Liver (tissue), 9 donors: ENCODE measurements around the gene PDE1C. TPM values are rescaled to one million over a fixed set of nuclear protein-coding genes. Genes with fewer than 3 reads are reported as not detected.
"Not testable (repeated sequence)": the region's sequence is repeated elsewhere in the genome, so short reads cannot be mapped to it uniquely, and the experiment has no call there.

ENCODE experiments used
- DNase-seq: peaks from one replicate; pipeline ENCODE4 v3.0.0-alpha.2; 2017; ENCODE audit warnings: low spot score
- H3K27ac ChIP-seq, 2 donors: one replicate each; pipeline ENCODE4 v1.7.0; 2013; ENCODE audit warnings: inconsistent platforms in 2 of 2, low read length in 2 of 2, control low read depth in 1 of 2, low read depth in 1 of 2, mild to moderate bottlenecking in 1 of 2
- H3K27me3 ChIP-seq, 4 donors: one replicate each; pipeline versions ENCODE4 v1.6.1 to v1.7.0; 2013; ENCODE audit warnings: low read length in 3 of 4, inconsistent platforms in 1 of 4, mild to moderate bottlenecking in 1 of 4, moderate library complexity in 1 of 4; ENCODE audit not compliant: control insufficient read depth in 4 of 4, insufficient read depth in 4 of 4
- H3K36me3 ChIP-seq, 4 donors: one replicate each; pipeline versions ENCODE4 v1.6.1 to v1.7.0; 2013; ENCODE audit warnings: low read length in 3 of 4, mild to moderate bottlenecking in 3 of 4, low read depth in 1 of 4, moderate library complexity in 1 of 4; ENCODE audit not compliant: control insufficient read depth in 4 of 4, insufficient read depth in 3 of 4
- H3K4me1 ChIP-seq, 4 donors: one replicate each; pipeline versions ENCODE4 v1.6.1 to v1.7.0; 2013; ENCODE audit warnings: low read length in 3 of 4, mild to moderate bottlenecking in 3 of 4, moderate library complexity in 1 of 4; ENCODE audit not compliant: control insufficient read depth in 4 of 4, insufficient read depth in 4 of 4
- H3K4me3 ChIP-seq, 3 donors: one replicate each; pipeline versions ENCODE4 v1.6.1 to v1.7.0; 2013; ENCODE audit warnings: low read length in 3 of 3, control low read depth in 1 of 3, low read depth in 1 of 3, mild to moderate bottlenecking in 1 of 3
- H3K9ac ChIP-seq, 2 donors: one replicate each; pipeline ENCODE4 v1.7.0; 2013; ENCODE audit warnings: low read length in 2 of 2, mild to moderate bottlenecking in 2 of 2, moderate library complexity in 2 of 2, control low read depth in 1 of 2, low read depth in 1 of 2
- H3K9me3 ChIP-seq, 4 donors: one replicate each; pipeline versions ENCODE4 v1.6.1 to v1.7.0; 2013; ENCODE audit warnings: low read length in 3 of 4; ENCODE audit not compliant: control insufficient read depth in 4 of 4
- ATF3 ChIP-seq: IDR thresholded peaks from 2 replicates; pipeline ENCODE4 v1.6.1; 2016; ENCODE audit warnings: antibody characterized with exemption
- CTCF ChIP-seq: fragments of 150-350 bp; IDR thresholded peaks from 2 replicates; pipeline ENCODE4 v1.5.1; 2017; ENCODE audit warnings: improper control_type of control experiment, low read depth, low read length; ENCODE audit not compliant: missing input control
- EGR1 ChIP-seq, 2 donors: IDR thresholded peaks; 2 replicates each; pipeline ENCODE4 v1.6.1; 2016 to 2018; ENCODE audit warnings: antibody characterized with exemption in 2 of 2, low read depth in 2 of 2
- FOXA1 ChIP-seq: IDR thresholded peaks from 2 replicates; pipeline ENCODE4 v1.6.1; 2016; ENCODE audit warnings: antibody characterized with exemption
- FOXA2 ChIP-seq: IDR thresholded peaks from 2 replicates; pipeline ENCODE4 v1.6.1; 2016; ENCODE audit warnings: antibody characterized with exemption
- GABPA ChIP-seq, 2 donors: IDR thresholded peaks in 1 of 2; conservative IDR thresholded peaks in 1 of 2; 2 replicates each; pipeline ENCODE4 v1.6.1; 2016; ENCODE audit warnings: antibody characterized with exemption in 2 of 2, mild to moderate bottlenecking in 1 of 2, moderate library complexity in 1 of 2
- HNF4A ChIP-seq, 2 donors: conservative IDR thresholded peaks; 2 replicates each; pipeline ENCODE4 v1.6.1; 2016; ENCODE audit warnings: antibody characterized with exemption in 2 of 2, mild to moderate bottlenecking in 2 of 2
- JUND ChIP-seq, 2 donors: IDR thresholded peaks; 2 replicates each; pipeline ENCODE4 v1.6.1; 2016; ENCODE audit warnings: antibody characterized with exemption in 2 of 2
- MAX ChIP-seq: IDR thresholded peaks from 2 replicates; pipeline ENCODE4 v1.6.1; 2016; ENCODE audit warnings: antibody characterized with exemption
- NR2F2 ChIP-seq: IDR thresholded peaks from 2 replicates; pipeline ENCODE4 v1.6.1; 2016; ENCODE audit warnings: antibody characterized with exemption
- RAD21 ChIP-seq, 2 donors: IDR thresholded peaks; 2 replicates each; pipeline ENCODE4 v1.6.1; 2016; ENCODE audit warnings: antibody characterized with exemption in 2 of 2, mild to moderate bottlenecking in 2 of 2
- RXRA ChIP-seq, 2 donors: IDR thresholded peaks; 2 replicates each; pipeline ENCODE4 v1.6.1; 2017 to 2018; ENCODE audit warnings: antibody characterized with exemption in 2 of 2, mild to moderate bottlenecking in 1 of 2
- SP1 ChIP-seq: IDR thresholded peaks from 2 replicates; pipeline ENCODE4 v1.6.1; 2018; ENCODE audit warnings: antibody characterized with exemption, mild to moderate bottlenecking
- TAF1 ChIP-seq: conservative IDR thresholded peaks from 2 replicates; pipeline ENCODE4 v1.6.1; 2016; ENCODE audit warnings: antibody characterized with exemption, mild to moderate bottlenecking
- YY1 ChIP-seq: IDR thresholded peaks from 2 replicates; pipeline ENCODE4 v1.6.1; 2016; ENCODE audit warnings: antibody characterized with exemption, mild to moderate bottlenecking
- ZBTB33 ChIP-seq: IDR thresholded peaks from 2 replicates; pipeline ENCODE4 v1.6.1; 2016; ENCODE audit warnings: antibody characterized with exemption
- WGBS: extraction: QIAGEN DNeasy Blood & Tissue Kit; methylation state at CpG from one replicate; pipeline ENCODE4 v1.1.7; 2013; 5-methylcytosine and 5-hydroxymethylcytosine counted together
- polyA plus RNA-seq, 2 donors: library from polyadenylated mRNA; stranded (reverse) in 1 of 2; unstranded in 1 of 2; fragments of 200-250 nt in 1 of 2; fragments of >200 nt in 1 of 2; fragmentation: Nextera tagmentation in 1 of 2; extraction: Ambion mirVana in 1 of 2; gene quantifications; one replicate each; pipeline versions ENCODE4 v1.2.1 to v1.2.3, GENCODE V29; 2013 to 2015
- total RNA-seq, 2 donors: library from RNA; depleted of rRNA; stranded (reverse); fragments of >200 nt; gene quantifications; one replicate each; pipeline ENCODE4 v1.2.3, GENCODE V29; 2014
- TF ChIP-seq, protein P1 (sequence below): IDR thresholded peaks from 2 replicates; pipeline ENCODE4 v1.6.1; 2016; ENCODE audit warnings: antibody characterized with exemption, mild to moderate bottlenecking
- donor health status: healthy.
- donor health status: healthy.
- donor health status: healthy.
- donor health status: healthy.
- donor health status: healthy.

PDE1C gene
- total and polyA plus RNA-seq, 4 donors, result 0.05 to 0.92 (median 0.47) TPM; not detected in 1

- no peaks in the 10 kb centered on the region for H3K36me3 ChIP-seq
- DNase-seq, result no peak
- H3K9ac ChIP-seq, result no peak overlapping the region
- no peak overlapping the region for H3K27ac ChIP-seq
- no peaks in the 10 kb centered on the region for H3K27me3 ChIP-seq
- WGBS, result 71% methylated on average over 5 of the region's 5 CpGs
- no peaks in the 10 kb centered on the region for H3K4me1 ChIP-seq
- peaks cover 0 to 3% (median 0%) of the 10 kb centered on the region in 4 donors for H3K9me3 ChIP-seq
- no peak for TF ChIP-seq ATF3
- no peak for TF ChIP-seq RAD21 (IDR thresholded peaks at IDR 0.05)
- TF ChIP-seq NR2F2, result no peak
- H3K4me3 ChIP-seq, result no peak overlapping the region
Measured at GRCh38 chr7:31850066-31850465, 220.1 kb downstream of the PDE1C start.

DNA sequence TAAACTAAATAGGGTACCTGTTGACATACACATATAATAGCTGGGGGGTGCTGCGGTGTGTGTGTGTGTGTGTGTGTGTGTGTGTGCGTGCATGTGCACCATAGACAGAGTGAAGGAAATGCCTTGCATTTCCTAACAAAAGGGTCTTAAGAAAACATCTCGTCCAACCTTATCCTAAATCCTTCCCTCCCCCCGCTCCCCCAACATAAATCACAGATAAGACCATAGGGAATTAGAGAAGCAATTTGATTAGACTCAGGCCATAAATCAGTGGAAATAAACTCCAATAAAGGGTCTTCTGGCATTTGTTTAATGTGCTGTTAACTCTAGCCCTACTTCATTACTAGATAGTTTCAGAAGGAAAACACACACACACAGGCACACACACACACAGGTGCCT lies 234.7 kb downstream of the PDE1C start:
- H3K4me3 ChIP-seq, result no peak overlapping the region
- no peak for DNase-seq
- TF ChIP-seq NR2F2, result no peak
- 84% methylated on average over 4 of the region's 4 CpGs for WGBS
- no peaks in the 10 kb centered on the region for H3K27me3 ChIP-seq
- H3K36me3 ChIP-seq, result no peaks in the 10 kb centered on the region
- no peaks in the 10 kb centered on the region for H3K4me1 ChIP-seq
- no peaks in the 10 kb centered on the region for H3K9me3 ChIP-seq
- H3K27ac ChIP-seq, result no peak overlapping the region
- H3K9ac ChIP-seq, result no peak overlapping the region

DNA sequence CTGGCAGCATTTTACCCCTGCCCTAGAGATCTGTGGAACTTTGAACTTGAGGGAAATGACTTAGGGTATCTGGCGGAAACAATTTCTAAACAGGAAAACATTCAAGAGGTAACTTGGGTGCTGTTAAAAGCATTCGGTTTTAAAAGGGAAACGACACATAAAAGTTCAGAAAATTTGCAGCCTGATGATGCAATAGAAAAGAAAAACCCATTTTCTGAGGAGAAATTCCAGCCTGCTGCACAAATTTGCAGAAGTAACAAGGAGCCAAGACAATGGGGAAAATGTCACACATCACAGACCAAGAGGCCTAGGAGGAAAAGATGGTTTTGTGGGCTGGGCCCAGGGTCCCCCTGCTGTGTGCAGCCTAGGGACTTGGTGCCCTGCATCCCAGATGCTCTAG lies 236.6 kb downstream of the PDE1C start:
- H3K27me3 ChIP-seq, H3K4me1 ChIP-seq, H3K9ac ChIP-seq, H3K36me3 ChIP-seq, DNase-seq, H3K4me3 ChIP-seq, H3K27ac ChIP-seq, H3K9me3 ChIP-seq: not testable (repeated sequence)
- 62% methylated on average over 3 of the region's 3 CpGs for WGBS

- Histone ChIP-seq H3K36me3 (no peaks in the 10 kb centered on the region), H3K9ac (no peak overlapping the region), H3K9me3 (no peaks in the 10 kb centered on the region), H3K4me1 (no peaks in the 10 kb centered on the region), H3K27me3 (no peaks in the 10 kb centered on the region), H3K4me3 (no peak overlapping the region), H3K27ac (no peak overlapping the region)
- no peak for DNase-seq
- TF ChIP-seq ZBTB33, result no peak
- no peak for TF ChIP-seq GABPA (IDR thresholded peaks at IDR 0.05 in 1 of 2, conservative IDR thresholded peaks at IDR 0.05 in 1 of 2)
- no peak for TF ChIP-seq CTCF
- no peak for TF ChIP-seq FOXA2
- no peak for TF ChIP-seq EGR1 (IDR thresholded peaks at IDR 0.05; ENCODE audit: low read depth in 2 of 2)
- no peak for TF ChIP-seq SP1
- no peak for TF ChIP-seq NR2F2
- TF ChIP-seq, protein P1, sequence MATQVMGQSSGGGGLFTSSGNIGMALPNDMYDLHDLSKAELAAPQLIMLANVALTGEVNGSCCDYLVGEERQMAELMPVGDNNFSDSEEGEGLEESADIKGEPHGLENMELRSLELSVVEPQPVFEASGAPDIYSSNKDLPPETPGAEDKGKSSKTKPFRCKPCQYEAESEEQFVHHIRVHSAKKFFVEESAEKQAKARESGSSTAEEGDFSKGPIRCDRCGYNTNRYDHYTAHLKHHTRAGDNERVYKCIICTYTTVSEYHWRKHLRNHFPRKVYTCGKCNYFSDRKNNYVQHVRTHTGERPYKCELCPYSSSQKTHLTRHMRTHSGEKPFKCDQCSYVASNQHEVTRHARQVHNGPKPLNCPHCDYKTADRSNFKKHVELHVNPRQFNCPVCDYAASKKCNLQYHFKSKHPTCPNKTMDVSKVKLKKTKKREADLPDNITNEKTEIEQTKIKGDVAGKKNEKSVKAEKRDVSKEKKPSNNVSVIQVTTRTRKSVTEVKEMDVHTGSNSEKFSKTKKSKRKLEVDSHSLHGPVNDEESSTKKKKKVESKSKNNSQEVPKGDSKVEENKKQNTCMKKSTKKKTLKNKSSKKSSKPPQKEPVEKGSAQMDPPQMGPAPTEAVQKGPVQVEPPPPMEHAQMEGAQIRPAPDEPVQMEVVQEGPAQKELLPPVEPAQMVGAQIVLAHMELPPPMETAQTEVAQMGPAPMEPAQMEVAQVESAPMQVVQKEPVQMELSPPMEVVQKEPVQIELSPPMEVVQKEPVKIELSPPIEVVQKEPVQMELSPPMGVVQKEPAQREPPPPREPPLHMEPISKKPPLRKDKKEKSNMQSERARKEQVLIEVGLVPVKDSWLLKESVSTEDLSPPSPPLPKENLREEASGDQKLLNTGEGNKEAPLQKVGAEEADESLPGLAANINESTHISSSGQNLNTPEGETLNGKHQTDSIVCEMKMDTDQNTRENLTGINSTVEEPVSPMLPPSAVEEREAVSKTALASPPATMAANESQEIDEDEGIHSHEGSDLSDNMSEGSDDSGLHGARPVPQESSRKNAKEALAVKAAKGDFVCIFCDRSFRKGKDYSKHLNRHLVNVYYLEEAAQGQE, result no peak
- TF ChIP-seq RAD21 (IDR thresholded peaks at IDR 0.05), result no peak
- no peak for TF ChIP-seq JUND (IDR thresholded peaks at IDR 0.05)
- TF ChIP-seq MAX, result no peak
- TF ChIP-seq ATF3, result no peak
- TF ChIP-seq TAF1, result no peak
- TF ChIP-seq YY1, result no peak
- no peak for TF ChIP-seq HNF4A (conservative IDR thresholded peaks at IDR 0.05)
- no peak for TF ChIP-seq FOXA1
- TF ChIP-seq RXRA (IDR thresholded peaks at IDR 0.05), result no peak
Measured at GRCh38 chr7:31828520-31828919, 241.7 kb downstream of the PDE1C start.
